GM12891 (cell line): ENCODE measurements around the gene BEGAIN.

ENCODE experiments used
- PAX5 ChIP-seq: IDR thresholded peaks from 2 replicates; pipeline ENCODE4 v1.6.1; 2011; ENCODE audit warnings: low read length, moderate library complexity, mild to moderate bottlenecking; ENCODE audit not compliant: insufficient read depth, severe bottlenecking
- POLR2A ChIP-seq: IDR thresholded peaks from 2 replicates; pipeline ENCODE4 v1.6.1; 2011; ENCODE audit warnings: low read depth, low read length, control low read depth
- POLR2AphosphoS5 ChIP-seq: IDR thresholded peaks from 2 replicates; pipeline ENCODE4 v1.6.1; 2011; ENCODE audit warnings: low read depth, low read length, control low read depth
- POU2F2 ChIP-seq: IDR thresholded peaks from 2 replicates; pipeline ENCODE4 v1.6.1; 2011; ENCODE audit warnings: low read depth, mild to moderate bottlenecking, control low read depth, low read length, moderate library complexity
- SPI1 ChIP-seq: IDR thresholded peaks from 2 replicates; pipeline ENCODE4 v1.6.1; 2011; ENCODE audit warnings: low read depth, low read length, control low read depth
- TAF1 ChIP-seq: IDR thresholded peaks from 2 replicates; pipeline ENCODE4 v1.6.1; 2011; ENCODE audit warnings: low read depth, low read length, control low read depth

- TF ChIP-seq POLR2A, result no peak
- no peak for TF ChIP-seq TAF1
- TF ChIP-seq SPI1, result no peak
- TF ChIP-seq POLR2AphosphoS5, result no peak
- no peak for TF ChIP-seq POU2F2
- TF ChIP-seq PAX5, result no peak
Observed at GRCh38 chr14:100606687-100607610, 19.7 kb upstream of the BEGAIN start.
